Astrocyte of the spinal cord (primary cell): ENCODE data around the gene PHLPP1.

Source experiments
- DNase-seq: peaks from one replicate; pipeline ENCODE4 v3.0.0; 2011; ENCODE audit warnings: low read depth, low spot score
- H3K4me3 ChIP-seq: 2 replicates; pipeline ENCODE4 v1.5.1; 2011; ENCODE audit warnings: low read depth, mild to moderate bottlenecking, low read length, moderate library complexity
- CTCF ChIP-seq: IDR thresholded peaks from 2 replicates; pipeline ENCODE4 v1.5.1; 2012; ENCODE audit warnings: low read depth, mild to moderate bottlenecking, low read length, inconsistent platforms
- in situ Hi-C: cut with HindIII; loops from 2 replicates; pipeline ENCODE4 v1.10.0; 2017; ENCODE audit warnings: low sequenced_read_pairs

The PHLPP1 gene

GRCh38 chr18:62717169-62717924, 2.0 kb downstream of the PHLPP1 start:
- H3K4me3 ChIP-seq, result peak overlapping the region; percentile 76
- in situ Hi-C loops, result no loop called here
- peak; percentile 50 for DNase-seq
- no peak for TF ChIP-seq CTCF

GRCh38 chr18:62717925-62718800, 2.8 kb downstream of the PHLPP1 start:
- H3K4me3 ChIP-seq, result peak overlapping the region; percentile 76
- in situ Hi-C loops, result no loop called here
- no peak for TF ChIP-seq CTCF
- DNase-seq, result peak; percentile 59

GRCh38 chr18:62720048-62720447, 4.7 kb downstream of the PHLPP1 start:
- in situ Hi-C loops, result no loop called here
- TF ChIP-seq CTCF, result no peak
- peak; percentile 55 for DNase-seq
- peak overlapping the region; percentile 20 for H3K4me3 ChIP-seq

- in situ Hi-C loops, result no loop called here
- peak; percentile 59 for DNase-seq
- no peak for TF ChIP-seq CTCF
- no peak overlapping the region for H3K4me3 ChIP-seq
Observed at GRCh38 chr18:62720766-62721613, 5.6 kb downstream of the PHLPP1 start.

GRCh38 chr18:62721839-62722795, 6.8 kb downstream of the PHLPP1 start:
- no peak for TF ChIP-seq CTCF
- in situ Hi-C loops, result no loop called here
- H3K4me3 ChIP-seq, result peak overlapping the region; percentile 11
- peak; percentile 52 for DNase-seq
